ENCODE measurements around the gene RADX.

RADX gene

DNA sequence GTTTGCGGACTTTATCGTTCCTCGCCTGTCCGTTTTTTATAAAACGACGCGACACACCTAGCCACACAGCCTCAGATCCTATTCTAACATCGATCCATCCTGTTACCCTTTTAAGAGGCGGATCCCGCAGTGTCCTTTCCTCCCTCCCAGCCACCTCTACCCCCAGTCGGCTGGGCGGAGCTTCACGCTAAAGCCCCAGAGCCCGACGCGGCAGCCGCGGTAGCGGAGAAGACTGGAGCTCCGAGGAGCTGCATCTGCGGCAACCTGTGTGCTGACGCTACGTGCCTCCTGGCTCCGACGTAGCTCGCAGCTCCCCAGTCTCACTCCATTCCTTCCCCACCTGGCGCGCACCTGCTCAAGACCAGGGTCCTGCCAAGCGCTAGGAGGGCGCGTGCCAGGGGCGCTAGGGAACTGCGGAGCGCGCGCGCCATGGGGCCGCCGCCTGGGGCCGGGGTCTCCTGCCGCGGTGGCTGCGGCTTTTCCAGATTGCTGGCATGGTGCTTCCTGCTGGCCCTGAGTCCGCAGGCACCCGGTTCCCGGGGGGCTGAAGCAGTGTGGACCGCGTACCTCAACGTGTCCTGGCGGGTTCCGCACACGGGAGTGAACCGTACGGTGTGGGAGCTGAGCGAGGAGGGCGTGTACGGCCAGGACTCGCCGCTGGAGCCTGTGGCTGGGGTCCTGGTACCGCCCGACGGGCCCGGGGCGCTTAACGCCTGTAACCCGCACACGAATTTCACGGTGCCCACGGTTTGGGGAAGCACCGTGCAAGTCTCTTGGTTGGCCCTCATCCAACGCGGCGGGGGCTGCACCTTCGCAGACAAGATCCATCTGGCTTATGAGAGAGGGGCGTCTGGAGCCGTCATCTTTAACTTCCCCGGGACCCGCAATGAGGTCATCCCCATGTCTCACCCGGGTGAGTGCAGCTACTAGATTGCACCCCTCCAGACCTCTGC lies 115.0 kb downstream of the RADX start, which contains the start of gene RNF128 (continued):
- TF ChIP-seq, protein P1, sequence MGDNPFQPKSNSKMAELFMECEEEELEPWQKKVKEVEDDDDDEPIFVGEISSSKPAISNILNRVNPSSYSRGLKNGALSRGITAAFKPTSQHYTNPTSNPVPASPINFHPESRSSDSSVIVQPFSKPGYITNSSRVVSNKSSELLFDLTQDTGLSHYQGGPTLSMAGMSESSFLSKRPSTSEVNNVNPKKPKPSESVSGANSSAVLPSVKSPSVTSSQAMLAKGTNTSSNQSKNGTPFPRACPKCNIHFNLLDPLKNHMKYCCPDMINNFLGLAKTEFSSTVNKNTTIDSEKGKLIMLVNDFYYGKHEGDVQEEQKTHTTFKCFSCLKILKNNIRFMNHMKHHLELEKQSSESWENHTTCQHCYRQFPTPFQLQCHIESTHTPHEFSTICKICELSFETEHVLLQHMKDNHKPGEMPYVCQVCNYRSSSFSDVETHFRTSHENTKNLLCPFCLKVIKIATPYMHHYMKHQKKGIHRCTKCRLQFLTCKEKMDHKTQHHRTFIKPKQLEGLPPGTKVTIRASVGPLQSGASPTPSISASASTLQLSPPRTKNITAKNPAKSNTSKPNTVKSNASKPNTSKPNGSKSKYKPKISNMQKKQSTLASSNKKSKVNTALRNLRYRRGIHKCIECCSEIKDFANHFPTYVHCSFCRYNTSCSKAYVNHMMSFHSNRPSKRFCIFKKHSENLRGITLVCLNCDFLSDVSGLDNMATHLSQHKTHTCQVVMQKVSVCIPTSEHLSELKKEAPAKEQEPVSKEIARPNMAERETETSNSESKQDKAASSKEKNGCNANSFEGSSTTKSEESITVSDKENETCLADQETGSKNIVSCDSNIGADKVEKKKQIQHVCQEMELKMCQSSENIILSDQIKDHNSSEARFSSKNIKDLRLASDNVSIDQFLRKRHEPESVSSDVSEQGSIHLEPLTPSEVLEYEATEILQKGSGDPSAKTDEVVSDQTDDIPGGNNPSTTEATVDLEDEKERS (tag by site-specific recombination; IDR thresholded peaks at IDR 0.05): no peak
- TF ChIP-seq, protein P2, sequence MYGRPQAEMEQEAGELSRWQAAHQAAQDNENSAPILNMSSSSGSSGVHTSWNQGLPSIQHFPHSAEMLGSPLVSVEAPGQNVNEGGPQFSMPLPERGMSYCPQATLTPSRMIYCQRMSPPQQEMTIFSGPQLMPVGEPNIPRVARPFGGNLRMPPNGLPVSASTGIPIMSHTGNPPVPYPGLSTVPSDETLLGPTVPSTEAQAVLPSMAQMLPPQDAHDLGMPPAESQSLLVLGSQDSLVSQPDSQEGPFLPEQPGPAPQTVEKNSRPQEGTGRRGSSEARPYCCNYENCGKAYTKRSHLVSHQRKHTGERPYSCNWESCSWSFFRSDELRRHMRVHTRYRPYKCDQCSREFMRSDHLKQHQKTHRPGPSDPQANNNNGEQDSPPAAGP (tag by site-specific recombination; IDR thresholded peaks at IDR 0.05): no peak
- TF ChIP-seq, protein P3, sequence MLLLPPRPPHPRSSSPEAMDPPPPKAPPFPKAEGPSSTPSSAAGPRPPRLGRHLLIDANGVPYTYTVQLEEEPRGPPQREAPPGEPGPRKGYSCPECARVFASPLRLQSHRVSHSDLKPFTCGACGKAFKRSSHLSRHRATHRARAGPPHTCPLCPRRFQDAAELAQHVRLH (tag by site-specific recombination; IDR thresholded peaks at IDR 0.05): no peak

DNA sequence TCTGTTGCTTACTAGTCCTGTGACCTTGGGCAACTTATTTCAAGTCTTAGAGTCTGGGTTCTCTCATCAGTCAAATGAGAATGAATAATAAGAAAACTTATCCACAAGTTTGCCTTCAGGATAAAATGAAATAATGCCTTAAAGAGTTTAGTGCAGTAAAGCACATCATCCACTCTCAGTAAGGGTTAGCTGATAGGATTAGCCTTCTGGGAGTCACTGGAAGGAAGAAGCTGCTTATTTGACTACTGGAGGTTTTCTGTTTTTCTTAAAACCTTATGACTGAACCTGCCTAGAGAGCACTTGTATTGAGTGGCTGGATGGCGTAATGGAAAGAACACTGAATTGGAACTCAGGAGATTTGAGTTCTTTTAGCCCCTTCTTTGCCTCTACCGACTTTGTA lies 116.6 kb downstream of the RADX start:
- POLR2A ChIA-PET: no interaction called here
- H3K4me1 ChIP-seq (ENCODE audit: control insufficient read depth, insufficient read depth, low read length): peaks cover 6% of the 10 kb centered on the region; the same call in 1 of the 2 replicates
- no peak overlapping the region; the same call in 1 of the 2 replicates for H3K4me3 ChIP-seq (ENCODE audit: low read depth, low read length)
- TF ChIP-seq, protein P4, sequence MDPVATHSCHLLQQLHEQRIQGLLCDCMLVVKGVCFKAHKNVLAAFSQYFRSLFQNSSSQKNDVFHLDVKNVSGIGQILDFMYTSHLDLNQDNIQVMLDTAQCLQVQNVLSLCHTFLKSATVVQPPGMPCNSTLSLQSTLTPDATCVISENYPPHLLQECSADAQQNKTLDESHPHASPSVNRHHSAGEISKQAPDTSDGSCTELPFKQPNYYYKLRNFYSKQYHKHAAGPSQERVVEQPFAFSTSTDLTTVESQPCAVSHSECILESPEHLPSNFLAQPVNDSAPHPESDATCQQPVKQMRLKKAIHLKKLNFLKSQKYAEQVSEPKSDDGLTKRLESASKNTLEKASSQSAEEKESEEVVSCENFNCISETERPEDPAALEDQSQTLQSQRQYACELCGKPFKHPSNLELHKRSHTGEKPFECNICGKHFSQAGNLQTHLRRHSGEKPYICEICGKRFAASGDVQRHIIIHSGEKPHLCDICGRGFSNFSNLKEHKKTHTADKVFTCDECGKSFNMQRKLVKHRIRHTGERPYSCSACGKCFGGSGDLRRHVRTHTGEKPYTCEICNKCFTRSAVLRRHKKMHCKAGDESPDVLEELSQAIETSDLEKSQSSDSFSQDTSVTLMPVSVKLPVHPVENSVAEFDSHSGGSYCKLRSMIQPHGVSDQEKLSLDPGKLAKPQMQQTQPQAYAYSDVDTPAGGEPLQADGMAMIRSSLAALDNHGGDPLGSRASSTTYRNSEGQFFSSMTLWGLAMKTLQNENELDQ (tag by site-specific recombination; IDR thresholded peaks at IDR 0.05; ENCODE audit: low read depth): no peak
- TF ChIP-seq YY2 (tag by site-specific recombination; IDR thresholded peaks at IDR 0.05): no peak
- TF ChIP-seq MYNN (tag by site-specific recombination; IDR thresholded peaks at IDR 0.05; ENCODE audit: borderline replicate concordance): no peak
- TF ChIP-seq ZNF585B (tag by site-specific recombination; IDR thresholded peaks at IDR 0.05): no peak
- TF ChIP-seq OSR2 (tag by site-specific recombination; IDR thresholded peaks at IDR 0.05): peak; percentile 47; the same call in 1 of the 2 replicates
- TF ChIP-seq ZNF221 (tag by site-specific recombination; IDR thresholded peaks at IDR 0.05; ENCODE audit: borderline replicate concordance): no peak
- TF ChIP-seq PRDM1 (tag by site-specific recombination; IDR thresholded peaks at IDR 0.05): no peak
- TF ChIP-seq ZSCAN23 (tag by site-specific recombination; IDR thresholded peaks at IDR 0.05): no peak
- TF ChIP-seq, protein P5, sequence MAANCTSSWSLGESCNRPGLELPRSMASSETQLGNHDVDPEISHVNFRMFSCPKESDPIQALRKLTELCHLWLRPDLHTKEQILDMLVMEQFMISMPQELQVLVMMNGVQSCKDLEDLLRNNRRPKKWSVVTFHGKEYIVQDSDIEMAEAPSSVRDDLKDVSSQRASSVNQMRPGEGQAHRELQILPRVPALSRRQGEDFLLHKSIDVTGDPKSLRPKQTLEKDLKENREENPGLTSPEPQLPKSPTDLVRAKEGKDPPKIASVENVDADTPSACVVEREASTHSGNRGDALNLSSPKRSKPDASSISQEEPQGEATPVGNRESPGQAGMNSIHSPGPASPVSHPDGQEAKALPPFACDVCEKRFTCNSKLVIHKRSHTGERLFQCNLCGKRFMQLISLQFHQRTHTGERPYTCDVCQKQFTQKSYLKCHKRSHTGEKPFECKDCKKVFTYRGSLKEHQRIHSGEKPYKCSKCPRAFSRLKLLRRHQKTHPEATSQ (tag by site-specific recombination; IDR thresholded peaks at IDR 0.05): no peak
- TF ChIP-seq, protein P6, sequence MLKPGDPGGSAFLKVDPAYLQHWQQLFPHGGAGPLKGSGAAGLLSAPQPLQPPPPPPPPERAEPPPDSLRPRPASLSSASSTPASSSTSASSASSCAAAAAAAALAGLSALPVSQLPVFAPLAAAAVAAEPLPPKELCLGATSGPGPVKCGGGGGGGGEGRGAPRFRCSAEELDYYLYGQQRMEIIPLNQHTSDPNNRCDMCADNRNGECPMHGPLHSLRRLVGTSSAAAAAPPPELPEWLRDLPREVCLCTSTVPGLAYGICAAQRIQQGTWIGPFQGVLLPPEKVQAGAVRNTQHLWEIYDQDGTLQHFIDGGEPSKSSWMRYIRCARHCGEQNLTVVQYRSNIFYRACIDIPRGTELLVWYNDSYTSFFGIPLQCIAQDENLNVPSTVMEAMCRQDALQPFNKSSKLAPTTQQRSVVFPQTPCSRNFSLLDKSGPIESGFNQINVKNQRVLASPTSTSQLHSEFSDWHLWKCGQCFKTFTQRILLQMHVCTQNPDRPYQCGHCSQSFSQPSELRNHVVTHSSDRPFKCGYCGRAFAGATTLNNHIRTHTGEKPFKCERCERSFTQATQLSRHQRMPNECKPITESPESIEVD (tag by site-specific recombination; IDR thresholded peaks at IDR 0.05): peak; percentile 79
- H3K27ac ChIP-seq (ENCODE audit: extremely low read depth, low read depth, low read length): no peak overlapping the region
- no peaks in the 10 kb centered on the region for H3K36me3 ChIP-seq (ENCODE audit: control insufficient read depth in 2 of 2, insufficient read depth in 1 of 2, low read length in 2 of 2)
- CTCF ChIA-PET: no interaction called here
- H3K9me3 ChIP-seq (ENCODE audit: control insufficient read depth, insufficient read depth, low read depth, low read length): no peaks in the 10 kb centered on the region
